ENCODE data around the gene HSDL2. TPM values are rescaled to one million over a fixed set of nuclear protein-coding genes. Genes with fewer than 3 reads are reported as not detected.
A peak's percentile ranks its signal among the peaks of the same experiment; 100 is the strongest.

Gene HSDL2
- total RNA-seq, 2 donors from 2014 or later: 31.7 to 36.3 TPM

- H3K4me1 ChIP-seq (ENCODE audit: control insufficient read depth in 1 of 2, low read depth in 2 of 2): peaks cover 7 to 20% of the 10 kb centered on the region in 2 donors
- H3K4me3 ChIP-seq: peak overlapping the region; percentile 86
- H3K27me3 ChIP-seq (replicated peaks; ENCODE audit: insufficient read depth): no peaks in the 10 kb centered on the region
- peak; percentile 76 for DNase-seq (ENCODE audit: low spot score)
- ATAC-seq (ENCODE audit: insufficient number of reproducible peaks, low FRiP score, low read depth): peak; percentile 83
- H3K27ac ChIP-seq: peak overlapping the region; percentile 89 to 95
- TF ChIP-seq CTCF (IDR thresholded peaks at IDR 0.05): peak; percentile 58
- no peaks in the 10 kb centered on the region for H3K9me3 ChIP-seq
- no peaks in the 10 kb centered on the region for H3K36me3 ChIP-seq
Measured at GRCh38 chr9:112333639-112334431, 46.1 kb upstream of the HSDL2 start.

DNA sequence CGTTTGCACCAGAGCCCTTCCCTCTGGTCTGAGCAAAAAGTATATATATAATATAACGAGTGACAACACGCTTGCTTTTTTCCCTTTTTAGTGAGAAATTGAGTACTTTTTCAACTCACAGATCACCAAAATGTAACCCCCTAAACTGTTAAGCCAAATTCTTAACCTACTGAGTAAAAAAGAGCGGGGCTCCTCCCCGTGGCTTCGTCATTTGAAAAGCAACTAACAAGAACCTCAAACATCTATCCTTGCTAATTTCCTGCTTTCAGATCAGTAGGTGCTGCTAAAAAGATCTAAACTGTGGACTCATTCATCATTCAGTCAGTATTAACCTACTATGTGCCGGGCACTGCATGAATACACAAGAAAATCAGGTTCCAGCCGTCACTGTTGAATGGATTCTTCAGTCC, 45.5 kb upstream of the HSDL2 start:
- Histone ChIP-seq H3K27ac (peak overlapping the region; percentile 89 to 95), H3K4me3 (peak overlapping the region; percentile 86), H3K27me3 (replicated peaks; ENCODE audit: insufficient read depth) (no peaks in the 10 kb centered on the region), H3K36me3 (no peaks in the 10 kb centered on the region), H3K4me1 (ENCODE audit: control insufficient read depth in 1 of 2, low read depth in 2 of 2) (peaks cover 7 to 20% of the 10 kb centered on the region in 2 donors), H3K9me3 (no peaks in the 10 kb centered on the region)
- DNase-seq (ENCODE audit: low spot score) (no peak), ATAC-seq (ENCODE audit: insufficient number of reproducible peaks, low FRiP score, low read depth) (no peak)
- no peak for TF ChIP-seq CTCF (IDR thresholded peaks at IDR 0.05)

DNA sequence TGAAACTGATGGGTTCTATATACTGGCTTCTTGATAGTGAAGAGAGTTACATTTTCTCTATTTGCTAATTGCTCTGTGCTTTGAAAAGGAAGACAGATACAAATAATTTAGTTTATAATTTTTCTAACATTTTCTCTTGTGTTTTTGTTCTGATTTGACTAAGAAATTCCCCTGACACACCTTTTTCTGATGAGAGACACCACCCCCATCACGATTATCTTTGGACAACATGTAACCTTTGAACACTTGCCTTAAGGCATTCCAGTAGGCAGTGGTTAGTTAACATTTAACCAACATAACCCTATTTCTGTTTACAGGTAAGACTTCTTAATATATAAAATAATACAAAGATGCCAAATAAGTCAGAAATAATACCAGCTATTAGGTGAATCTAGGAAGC, 42.4 kb upstream of the HSDL2 start:
- Histone ChIP-seq H3K4me3 (no peak overlapping the region), H3K36me3 (no peaks in the 10 kb centered on the region)
- no peak for TF ChIP-seq CTCF (IDR thresholded peaks at IDR 0.05)

DNA sequence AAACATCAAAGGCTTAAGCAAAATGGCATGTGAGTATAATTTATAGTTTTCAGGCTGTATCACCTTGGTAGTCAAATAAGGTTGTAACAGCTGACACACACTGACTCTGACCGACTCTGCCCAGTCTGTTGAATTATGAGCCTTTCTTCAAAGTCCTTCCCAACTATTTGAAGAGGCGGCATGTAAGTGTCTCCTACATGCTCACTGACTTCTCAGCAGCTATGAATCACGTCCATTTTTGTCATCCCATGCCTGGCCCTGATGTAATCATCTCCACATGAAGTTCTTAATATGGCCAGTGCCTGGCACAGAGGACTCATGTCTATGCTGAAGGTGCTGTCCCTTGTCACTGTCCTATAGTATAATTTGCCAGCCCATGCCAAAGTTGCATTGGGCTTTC, 41.3 kb upstream of the HSDL2 start:
- H3K4me3 ChIP-seq: no peak overlapping the region
- H3K9me3 ChIP-seq: no peaks in the 10 kb centered on the region
- no peak overlapping the region for H3K27ac ChIP-seq
- no peak for DNase-seq (ENCODE audit: low spot score)
- H3K36me3 ChIP-seq: no peaks in the 10 kb centered on the region
- H3K4me1 ChIP-seq (ENCODE audit: control insufficient read depth in 1 of 2, low read depth in 2 of 2): peaks cover 6 to 15% of the 10 kb centered on the region in 2 donors
- H3K27me3 ChIP-seq (replicated peaks; ENCODE audit: insufficient read depth): no peaks in the 10 kb centered on the region
- no peak for ATAC-seq (ENCODE audit: insufficient number of reproducible peaks, low FRiP score, low read depth)
- no peak for TF ChIP-seq CTCF (IDR thresholded peaks at IDR 0.05)

More for the DNA sequence above, 42.4 kb upstream of the HSDL2 start:
- ATAC-seq (ENCODE audit: insufficient number of reproducible peaks, low FRiP score, low read depth) (no peak), DNase-seq (ENCODE audit: low spot score) (no peak)
- H3K9me3 ChIP-seq: no peaks in the 10 kb centered on the region
- no peak overlapping the region for H3K27ac ChIP-seq
- H3K27me3 ChIP-seq (replicated peaks; ENCODE audit: insufficient read depth): no peaks in the 10 kb centered on the region
- peaks cover 6 to 15% of the 10 kb centered on the region in 2 donors for H3K4me1 ChIP-seq (ENCODE audit: control insufficient read depth in 1 of 2, low read depth in 2 of 2)

GRCh38 chr9:112339886-112340285, 40.0 kb upstream of the HSDL2 start:
- Histone ChIP-seq H3K4me3 (no peak overlapping the region), H3K27ac (no peak overlapping the region), H3K36me3 (no peaks in the 10 kb centered on the region), H3K4me1 (ENCODE audit: control insufficient read depth in 1 of 2, low read depth in 2 of 2) (peaks cover 6% of the 10 kb centered on the region in 2 donors), H3K9me3 (no peaks in the 10 kb centered on the region), H3K27me3 (replicated peaks; ENCODE audit: insufficient read depth) (no peaks in the 10 kb centered on the region)
- no peak for ATAC-seq (ENCODE audit: insufficient number of reproducible peaks, low FRiP score, low read depth)
- DNase-seq (ENCODE audit: low spot score): no peak
- no peak for TF ChIP-seq CTCF (IDR thresholded peaks at IDR 0.05)
